Nephron progenitor cell (in vitro differentiated cells): ENCODE results near the gene FBXO42.

Experiments used
- DNase-seq: peaks from one replicate; pipeline ENCODE4 v3.0.0; 2021
- H3K27ac Mint-ChIP-seq: 2 replicates; pipeline ENCODE4 v1.8.0; 2021; ENCODE audit warnings: mild to moderate bottlenecking, moderate library complexity, mixed read lengths
- H3K27me3 Mint-ChIP-seq: 2 replicates; pipeline ENCODE4 v1.8.0; 2021; ENCODE audit warnings: mild to moderate bottlenecking, low read depth, mixed read lengths; ENCODE audit not compliant: poor library complexity
- H3K36me3 Mint-ChIP-seq: 2 replicates; pipeline ENCODE4 v1.8.0; 2021; ENCODE audit warnings: low read depth, mixed read lengths
- H3K4me1 Mint-ChIP-seq: 2 replicates; pipeline ENCODE4 v1.8.0; 2021; ENCODE audit warnings: mixed read lengths
- H3K4me3 Mint-ChIP-seq: 2 replicates; pipeline ENCODE4 v1.8.0; 2021; ENCODE audit warnings: mild to moderate bottlenecking, moderate library complexity, mixed read lengths
- H3K9me3 Mint-ChIP-seq: 2 replicates; pipeline ENCODE4 v1.8.0; 2021; ENCODE audit warnings: mild to moderate bottlenecking, moderate library complexity, mixed read lengths
- TF ChIP-seq, protein P1 (sequence below): fragments of 200-600 bp; sonication (generic); IDR thresholded peaks from 2 replicates; pipeline ENCODE4 v1.5.0; 2021; ENCODE audit warnings: antibody characterized with exemption

FBXO42 gene

DNA sequence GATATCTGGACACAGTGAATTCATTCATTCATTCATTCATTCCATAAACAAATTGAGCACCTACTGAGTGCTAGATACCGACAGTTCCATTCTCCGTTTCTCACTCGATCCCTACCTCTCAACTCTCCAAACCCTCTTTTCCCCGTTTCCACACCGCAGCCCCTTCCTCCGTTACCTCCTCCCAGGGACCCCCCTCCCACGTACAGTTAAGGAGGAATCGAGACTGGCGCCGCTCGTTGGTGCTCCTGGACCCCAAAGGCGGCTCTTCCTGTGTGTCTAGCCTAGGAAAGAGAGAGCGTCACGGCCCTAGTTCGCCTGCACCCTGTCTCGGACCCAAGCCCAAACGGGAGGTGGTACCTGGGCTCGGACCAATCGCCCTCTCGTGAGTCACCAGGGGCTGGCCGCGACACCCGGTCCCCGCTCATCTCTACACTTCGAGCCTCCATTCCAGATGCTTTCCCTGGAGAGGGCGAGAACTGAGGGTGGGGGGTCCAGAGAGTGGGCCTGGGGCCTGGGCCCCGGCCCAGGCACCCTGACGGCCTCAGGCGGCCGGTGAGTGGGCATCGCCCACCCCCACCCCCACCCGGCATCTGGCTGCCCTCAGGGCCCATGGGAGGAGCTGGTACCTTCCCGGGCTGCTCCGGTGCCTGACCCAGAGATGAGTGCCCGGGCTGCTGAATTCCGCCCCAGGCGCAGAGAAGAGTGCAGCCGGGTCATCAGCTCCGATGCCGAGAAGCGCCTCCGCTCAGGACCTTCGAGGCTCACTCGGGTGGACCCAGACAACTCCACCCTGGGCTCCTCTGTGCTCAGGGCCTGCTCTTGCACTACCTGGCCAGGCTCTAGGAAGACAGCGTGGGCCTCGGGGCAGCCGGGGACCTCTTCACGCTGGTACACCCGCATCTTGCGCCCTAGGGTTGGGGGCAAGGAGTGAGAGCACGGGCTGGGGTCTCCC is 144.7 kb downstream of the FBXO42 start:
- H3K4me1 Mint-ChIP-seq: peaks cover 38% of the 10 kb centered on the region
- TF ChIP-seq, protein P1, sequence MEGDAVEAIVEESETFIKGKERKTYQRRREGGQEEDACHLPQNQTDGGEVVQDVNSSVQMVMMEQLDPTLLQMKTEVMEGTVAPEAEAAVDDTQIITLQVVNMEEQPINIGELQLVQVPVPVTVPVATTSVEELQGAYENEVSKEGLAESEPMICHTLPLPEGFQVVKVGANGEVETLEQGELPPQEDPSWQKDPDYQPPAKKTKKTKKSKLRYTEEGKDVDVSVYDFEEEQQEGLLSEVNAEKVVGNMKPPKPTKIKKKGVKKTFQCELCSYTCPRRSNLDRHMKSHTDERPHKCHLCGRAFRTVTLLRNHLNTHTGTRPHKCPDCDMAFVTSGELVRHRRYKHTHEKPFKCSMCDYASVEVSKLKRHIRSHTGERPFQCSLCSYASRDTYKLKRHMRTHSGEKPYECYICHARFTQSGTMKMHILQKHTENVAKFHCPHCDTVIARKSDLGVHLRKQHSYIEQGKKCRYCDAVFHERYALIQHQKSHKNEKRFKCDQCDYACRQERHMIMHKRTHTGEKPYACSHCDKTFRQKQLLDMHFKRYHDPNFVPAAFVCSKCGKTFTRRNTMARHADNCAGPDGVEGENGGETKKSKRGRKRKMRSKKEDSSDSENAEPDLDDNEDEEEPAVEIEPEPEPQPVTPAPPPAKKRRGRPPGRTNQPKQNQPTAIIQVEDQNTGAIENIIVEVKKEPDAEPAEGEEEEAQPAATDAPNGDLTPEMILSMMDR: no peak
- peaks cover 23% of the 10 kb centered on the region for H3K27me3 Mint-ChIP-seq
- no peak for DNase-seq
- H3K36me3 Mint-ChIP-seq: no peaks in the 10 kb centered on the region
- H3K9me3 Mint-ChIP-seq: no peaks in the 10 kb centered on the region
- peak overlapping the region; percentile 87 for H3K4me3 Mint-ChIP-seq
- peak overlapping the region; percentile 75 for H3K27ac Mint-ChIP-seq

DNA sequence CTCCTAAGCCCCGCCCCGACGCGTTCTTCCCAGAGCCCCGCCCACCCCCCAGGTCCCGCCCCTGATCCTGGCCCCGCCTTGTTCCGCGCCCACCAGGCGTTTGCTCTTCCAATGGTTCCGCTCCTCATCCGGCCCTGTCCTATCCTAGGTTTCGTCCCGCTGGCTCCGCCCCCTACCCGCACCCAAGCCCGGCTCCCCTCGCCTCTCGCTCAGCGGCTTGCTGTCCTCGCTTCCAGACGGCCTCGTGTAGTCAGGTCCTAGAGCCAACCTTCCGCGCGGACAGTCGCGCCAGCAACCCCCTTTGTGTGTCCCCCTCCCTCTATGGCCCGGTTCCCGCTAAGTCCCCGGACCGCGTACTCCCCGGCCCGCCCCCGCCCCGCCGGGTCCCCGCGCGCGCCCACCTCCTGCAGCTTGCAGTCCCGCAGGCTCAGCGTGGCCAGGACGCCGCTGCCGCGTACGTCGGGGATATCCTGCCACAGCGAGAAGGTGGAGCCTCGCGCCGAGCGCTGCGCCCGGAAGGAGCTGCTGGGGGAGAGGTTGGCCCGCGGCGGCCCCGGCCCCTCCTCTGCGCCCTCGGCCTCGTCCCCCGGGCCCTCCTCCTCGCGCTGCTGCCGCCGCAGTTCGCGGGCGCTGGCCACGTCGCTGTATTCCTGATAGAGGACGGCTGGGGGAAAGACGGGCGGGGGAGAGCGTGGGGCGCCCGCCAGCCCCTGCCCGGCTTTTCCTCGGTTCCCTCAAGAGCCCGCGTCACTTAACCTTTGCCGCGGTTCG is 145.5 kb downstream of the FBXO42 start:
- Mint-ChIP-seq H3K4me1 (peaks cover 34% of the 10 kb centered on the region), H3K27ac (peak overlapping the region; percentile 78)

DNA sequence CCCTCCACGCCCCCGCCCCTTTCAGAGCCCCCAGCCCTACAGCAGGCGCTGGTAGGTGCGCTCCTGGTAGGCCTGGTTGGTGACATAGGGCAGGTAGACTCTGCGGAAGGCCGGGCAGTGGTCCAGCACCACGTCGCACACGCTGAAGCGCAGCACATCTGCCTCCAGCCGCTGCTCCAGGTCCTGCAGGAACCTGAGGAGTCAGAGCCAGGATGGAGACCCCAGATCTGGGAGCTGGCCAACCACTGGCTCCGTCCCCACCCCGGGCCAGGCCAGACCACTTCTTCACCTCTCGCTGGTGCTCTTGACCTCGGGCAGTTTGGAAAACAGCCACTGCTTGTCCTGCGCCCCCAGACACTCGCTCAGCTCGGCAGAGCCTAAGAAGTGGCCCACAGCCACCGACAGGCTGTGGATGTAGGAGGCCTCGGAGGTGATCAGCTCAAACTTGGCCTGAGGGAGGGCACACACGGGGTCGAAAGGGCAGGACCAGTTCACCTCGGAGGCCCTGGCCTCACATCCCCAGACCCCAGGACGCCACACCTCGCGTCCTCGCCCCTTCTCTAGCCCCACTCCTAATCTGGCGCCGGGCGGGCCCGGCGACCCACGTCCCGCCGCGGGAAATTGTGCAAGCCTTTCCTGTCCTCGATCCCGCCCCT is 146.3 kb downstream of the FBXO42 start:
- no peak for DNase-seq
- Mint-ChIP-seq H3K27me3 (peaks cover 18% of the 10 kb centered on the region), H3K27ac (no peak overlapping the region)

More for the DNA sequence above, 145.5 kb downstream of the FBXO42 start:
- Mint-ChIP-seq H3K9me3 (no peaks in the 10 kb centered on the region), H3K27me3 (peaks cover 20% of the 10 kb centered on the region), H3K4me3 (peak overlapping the region; percentile 87), H3K36me3 (no peaks in the 10 kb centered on the region)
- peak; percentile 97 for DNase-seq
- TF ChIP-seq, protein P1: no peak

DNA sequence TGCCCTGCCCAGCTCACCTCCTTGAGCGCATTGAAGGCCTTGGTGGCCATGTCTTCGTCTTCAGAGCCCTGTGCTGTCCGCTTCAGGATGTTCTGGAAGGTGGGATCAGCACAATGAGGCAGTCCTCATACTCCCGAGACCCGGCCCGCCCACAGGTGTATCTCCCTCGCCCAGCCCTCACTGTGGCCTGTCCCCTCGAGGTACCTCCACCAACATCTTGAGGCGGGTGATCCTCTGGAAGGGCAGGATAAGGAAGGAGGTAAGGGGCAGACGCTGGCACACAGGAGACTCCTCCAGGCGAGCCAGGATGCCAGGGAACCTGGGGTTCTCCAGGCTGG is 147.0 kb downstream of the FBXO42 start:
- no peaks in the 10 kb centered on the region for H3K9me3 Mint-ChIP-seq
- no peak overlapping the region for H3K4me3 Mint-ChIP-seq
- H3K27me3 Mint-ChIP-seq: peaks cover 14% of the 10 kb centered on the region

More for the DNA sequence above, 146.3 kb downstream of the FBXO42 start:
- H3K4me1 Mint-ChIP-seq: peaks cover 34% of the 10 kb centered on the region
- TF ChIP-seq, protein P1: no peak
- H3K9me3 Mint-ChIP-seq: no peaks in the 10 kb centered on the region
- peak overlapping the region; percentile 87 for H3K4me3 Mint-ChIP-seq
- H3K36me3 Mint-ChIP-seq: no peaks in the 10 kb centered on the region

DNA sequence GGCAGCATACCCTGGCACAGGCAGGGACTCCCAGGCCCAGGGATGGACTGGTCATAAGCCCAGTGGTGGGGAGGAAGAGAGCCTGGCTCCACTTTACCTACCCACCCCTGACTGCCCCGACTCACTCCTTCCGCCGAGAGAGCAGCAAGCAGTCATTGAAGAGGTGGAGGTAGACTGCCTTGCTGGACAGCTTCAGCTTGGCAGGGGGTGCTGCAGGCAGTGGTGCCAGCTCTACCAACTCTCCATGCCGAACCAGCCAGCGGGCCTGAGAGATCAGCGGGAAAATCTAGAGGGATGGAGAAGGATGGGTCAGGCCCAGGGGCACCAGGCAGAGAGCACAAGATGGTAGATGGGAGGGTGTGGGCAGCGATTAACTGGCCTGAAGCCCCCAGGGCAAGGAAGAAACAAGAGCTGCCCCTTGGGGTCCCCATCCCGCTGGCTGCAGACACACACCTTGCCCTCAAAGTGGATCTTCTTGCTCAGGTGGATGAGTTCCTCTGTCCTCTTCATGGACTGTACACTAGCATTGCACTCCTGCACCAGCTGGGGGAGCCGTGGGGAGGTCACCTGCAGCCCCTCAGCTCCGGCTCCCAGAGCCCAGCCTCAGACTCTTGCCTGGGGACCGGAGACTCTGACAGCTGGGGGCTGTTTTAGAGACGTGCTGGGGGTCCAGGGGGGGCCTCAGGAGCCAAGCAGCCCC is 147.5 kb downstream of the FBXO42 start:
- Mint-ChIP-seq H3K27me3 (peaks cover 14% of the 10 kb centered on the region), H3K27ac (no peak overlapping the region), H3K4me3 (no peak overlapping the region), H3K9me3 (no peaks in the 10 kb centered on the region), H3K36me3 (no peaks in the 10 kb centered on the region), H3K4me1 (peaks cover 34% of the 10 kb centered on the region)
- peak; percentile 61 for DNase-seq
- TF ChIP-seq, protein P1: peak; percentile 42

More for the DNA sequence above, 147.0 kb downstream of the FBXO42 start:
- Mint-ChIP-seq H3K27ac (no peak overlapping the region), H3K4me1 (peaks cover 34% of the 10 kb centered on the region), H3K36me3 (no peaks in the 10 kb centered on the region)
- TF ChIP-seq, protein P1: no peak
- no peak for DNase-seq
